Astrocyte (in vitro differentiated cells and primary cell): ENCODE data around the gene ZNF485. TPM values are rescaled to one million over a fixed set of nuclear protein-coding genes. Genes with fewer than 3 reads are reported as not detected.

ENCODE experiments used
- DNase-seq: peaks from one replicate; pipeline ENCODE4 v3.0.0-alpha.2; 2010; ENCODE audit warnings: low read depth
- FAIRE-seq: peaks from 2 replicates; lab custom pipeline; 2011; peaks lifted over from hg19 to GRCh38; lab: Jason Lieb, UNC
- H2AFZ ChIP-seq: 2 replicates; pipeline ENCODE4 v1.6.0; 2012; ENCODE audit warnings: low read depth, low read length, inconsistent platforms
- H3K27ac ChIP-seq: 2 replicates; pipeline ENCODE4 v1.5.1; 2011; ENCODE audit warnings: low read depth, low read length, inconsistent platforms
- H3K27me3 ChIP-seq: 2 replicates; pipeline ENCODE4 v1.6.0; 2011; ENCODE audit warnings: low read length, inconsistent platforms; ENCODE audit not compliant: insufficient read depth
- H3K36me3 ChIP-seq: 2 replicates; pipeline ENCODE4 v1.5.1; 2011; ENCODE audit warnings: low read length, inconsistent platforms; ENCODE audit not compliant: insufficient read depth
- H3K4me1 ChIP-seq: 2 replicates; pipeline ENCODE4 v1.5.1; 2011; ENCODE audit warnings: low read length, inconsistent platforms; ENCODE audit not compliant: insufficient read depth
- H3K4me2 ChIP-seq: 2 replicates; pipeline ENCODE4 v1.6.0; 2012; ENCODE audit warnings: low read length, inconsistent platforms
- H3K4me3 ChIP-seq: 2 replicates; pipeline ENCODE4 v1.5.1; 2011; ENCODE audit warnings: low read depth, mild to moderate bottlenecking, low read length, inconsistent platforms; ENCODE audit not compliant: insufficient read depth
- H3K79me2 ChIP-seq: 2 replicates; pipeline ENCODE4 v1.6.0; 2012; ENCODE audit warnings: mild to moderate bottlenecking, low read length, inconsistent platforms; ENCODE audit not compliant: insufficient read depth
- H3K9ac ChIP-seq: 2 replicates; pipeline ENCODE4 v1.6.0; 2012; ENCODE audit warnings: mild to moderate bottlenecking, low read length, inconsistent platforms
- H3K9me3 ChIP-seq: 2 replicates; pipeline ENCODE4 v1.5.1; 2012; ENCODE audit warnings: low read depth, mild to moderate bottlenecking, low read length, inconsistent platforms; ENCODE audit not compliant: insufficient read depth
- H4K20me1 ChIP-seq: 2 replicates; pipeline ENCODE4 v1.6.0; 2012; ENCODE audit warnings: low read length, inconsistent platforms; ENCODE audit not compliant: insufficient read depth
- H3K27ac Mint-ChIP-seq: one replicate; pipeline ENCODE4 v1.8.0; 2021; ENCODE audit warnings: mild to moderate bottlenecking, mixed read lengths; ENCODE audit not compliant: unreplicated experiment
- H3K27me3 Mint-ChIP-seq: one replicate; pipeline ENCODE4 v1.8.0; 2021; ENCODE audit warnings: low read depth, mixed read lengths; ENCODE audit not compliant: unreplicated experiment
- H3K36me3 Mint-ChIP-seq: one replicate; pipeline ENCODE4 v1.8.0; 2021; ENCODE audit warnings: low read depth, mixed read lengths; ENCODE audit not compliant: unreplicated experiment
- H3K4me1 Mint-ChIP-seq: one replicate; pipeline ENCODE4 v1.8.0; 2021; ENCODE audit warnings: low read depth, mixed read lengths; ENCODE audit not compliant: unreplicated experiment
- H3K4me3 Mint-ChIP-seq: one replicate; pipeline ENCODE4 v1.8.0; 2021; ENCODE audit warnings: mild to moderate bottlenecking, moderate library complexity, mixed read lengths; ENCODE audit not compliant: unreplicated experiment
- H3K9me3 Mint-ChIP-seq: one replicate; pipeline ENCODE4 v1.8.0; 2021; ENCODE audit warnings: mild to moderate bottlenecking, mixed read lengths; ENCODE audit not compliant: unreplicated experiment
- EZH2 ChIP-seq: IDR thresholded peaks from 2 replicates; pipeline ENCODE4 v1.6.1; 2012; ENCODE audit warnings: mild to moderate bottlenecking, low read length, inconsistent platforms; ENCODE audit not compliant: insufficient read depth
- total RNA-seq: library from RNA; stranded (reverse); gene quantifications from 2 replicates; pipeline ENCODE4 v1.2.1, GENCODE V29; 2021
- TF ChIP-seq, protein P1 (sequence below): IDR thresholded peaks from 2 replicates; pipeline ENCODE4 v1.5.1; 2011; ENCODE audit warnings: low read depth, mild to moderate bottlenecking, inconsistent platforms, low read length, moderate library complexity; ENCODE audit not compliant: insufficient read depth

The ZNF485 gene
- total RNA-seq, 1 donor from 2014 or later = 4.3 TPM

GRCh38 chr10:43574001-43574892, 32.0 kb upstream of the ZNF485 start, which contains the start of gene ZNF239:
Gene ZNF239, minus strand, starts transcription at chr10:43574616. Its CDS starts 16,537 bp downstream, at chr10:43558079.
- Histone ChIP-seq H3K27ac (peak within 1 kb of the TSS; percentile 23), H3K9ac (peak within 1 kb of the TSS; percentile 63), H3K79me2 (no peaks in the 10 kb centered on the region), H3K4me2 (peak within 1 kb of the TSS; percentile 88), H3K9me3 (no peaks in the 10 kb centered on the region), H3K4me3 (peak within 1 kb of the TSS; percentile 61), H2AFZ (peak within 1 kb of the TSS; percentile 80), H3K36me3 (no peaks in the 10 kb centered on the region), H3K27me3 (peaks cover 2% of the 10 kb centered on the region), H3K4me1 (peaks cover 6% of the 10 kb centered on the region), H4K20me1 (no peaks in the 10 kb centered on the region)
- H3K4me3 Mint-ChIP-seq = peak within 1 kb of the TSS; percentile 91
- FAIRE-seq (no peak), DNase-seq (peak; percentile 81)
- peaks cover 11% of the 10 kb centered on the region for H3K9me3 Mint-ChIP-seq
- H3K27me3 Mint-ChIP-seq = peaks cover 4% of the 10 kb centered on the region
- peaks cover 6% of the 10 kb centered on the region for H3K4me1 Mint-ChIP-seq
- H3K27ac Mint-ChIP-seq = peak within 1 kb of the TSS; percentile 75
- no peak for TF ChIP-seq EZH2
- TF ChIP-seq, protein P1, sequence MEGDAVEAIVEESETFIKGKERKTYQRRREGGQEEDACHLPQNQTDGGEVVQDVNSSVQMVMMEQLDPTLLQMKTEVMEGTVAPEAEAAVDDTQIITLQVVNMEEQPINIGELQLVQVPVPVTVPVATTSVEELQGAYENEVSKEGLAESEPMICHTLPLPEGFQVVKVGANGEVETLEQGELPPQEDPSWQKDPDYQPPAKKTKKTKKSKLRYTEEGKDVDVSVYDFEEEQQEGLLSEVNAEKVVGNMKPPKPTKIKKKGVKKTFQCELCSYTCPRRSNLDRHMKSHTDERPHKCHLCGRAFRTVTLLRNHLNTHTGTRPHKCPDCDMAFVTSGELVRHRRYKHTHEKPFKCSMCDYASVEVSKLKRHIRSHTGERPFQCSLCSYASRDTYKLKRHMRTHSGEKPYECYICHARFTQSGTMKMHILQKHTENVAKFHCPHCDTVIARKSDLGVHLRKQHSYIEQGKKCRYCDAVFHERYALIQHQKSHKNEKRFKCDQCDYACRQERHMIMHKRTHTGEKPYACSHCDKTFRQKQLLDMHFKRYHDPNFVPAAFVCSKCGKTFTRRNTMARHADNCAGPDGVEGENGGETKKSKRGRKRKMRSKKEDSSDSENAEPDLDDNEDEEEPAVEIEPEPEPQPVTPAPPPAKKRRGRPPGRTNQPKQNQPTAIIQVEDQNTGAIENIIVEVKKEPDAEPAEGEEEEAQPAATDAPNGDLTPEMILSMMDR = no peak
- peaks cover 6% of the 10 kb centered on the region for H3K36me3 Mint-ChIP-seq

DNA sequence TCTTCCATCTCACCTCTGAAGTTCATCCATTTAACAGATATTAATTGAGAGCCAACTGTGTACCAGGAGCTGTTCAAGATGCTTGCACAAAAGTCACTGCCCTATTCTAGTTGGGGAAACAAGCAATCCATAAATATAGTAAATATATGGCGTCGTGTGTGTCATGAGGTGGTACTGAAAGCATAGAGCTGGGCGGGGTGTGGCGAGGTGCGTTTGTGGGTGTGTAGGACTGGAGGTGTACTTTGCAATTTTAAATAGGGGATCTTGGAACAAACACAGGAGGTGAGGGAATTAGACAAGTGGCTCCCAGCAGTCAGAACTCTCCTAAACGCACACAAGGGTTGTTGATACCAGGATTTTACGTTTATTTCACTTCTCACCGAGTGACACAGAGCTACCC, 31.3 kb upstream of the ZNF485 start:
- H3K79me2 ChIP-seq = no peaks in the 10 kb centered on the region
- H4K20me1 ChIP-seq = no peaks in the 10 kb centered on the region
- no peaks in the 10 kb centered on the region for H3K9me3 ChIP-seq
- FAIRE-seq (no peak), DNase-seq (no peak)
- no peak overlapping the region for H3K27ac ChIP-seq
- peak overlapping the region; percentile 84 for H3K4me3 Mint-ChIP-seq
- H3K4me1 ChIP-seq = peaks cover 6% of the 10 kb centered on the region
- H3K4me1 Mint-ChIP-seq = peaks cover 6% of the 10 kb centered on the region
- peak overlapping the region; percentile 80 for H2AFZ ChIP-seq
- peaks cover 2% of the 10 kb centered on the region for H3K27me3 ChIP-seq
- peak overlapping the region; percentile 61 for H3K4me3 ChIP-seq
- H3K9ac ChIP-seq = no peak overlapping the region
- peaks cover 13% of the 10 kb centered on the region for H3K9me3 Mint-ChIP-seq
- H3K4me2 ChIP-seq = peak overlapping the region; percentile 88
- no peak for TF ChIP-seq EZH2
- H3K27ac Mint-ChIP-seq = no peak overlapping the region
- peaks cover 6% of the 10 kb centered on the region for H3K27me3 Mint-ChIP-seq
- no peaks in the 10 kb centered on the region for H3K36me3 ChIP-seq
- peaks cover 6% of the 10 kb centered on the region for H3K36me3 Mint-ChIP-seq

DNA sequence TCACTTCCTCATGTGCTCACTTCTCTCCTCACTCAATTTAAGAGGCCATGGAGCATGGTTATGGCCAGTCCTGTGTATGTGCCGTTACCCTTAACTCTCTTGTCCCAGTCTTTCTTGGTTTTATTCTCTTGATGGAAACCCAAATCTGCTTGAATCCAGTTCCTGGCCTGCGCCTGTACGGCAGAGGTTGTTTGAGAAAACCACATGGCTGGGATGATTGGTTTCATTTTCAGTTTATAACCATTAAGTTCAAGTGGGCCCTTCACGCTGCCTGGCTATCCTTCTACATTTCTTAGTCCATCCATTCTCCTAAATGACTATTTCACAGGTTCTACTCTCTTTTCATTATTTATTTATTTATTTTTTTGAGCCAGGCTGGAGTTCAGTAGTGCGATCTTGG, 30.2 kb upstream of the ZNF485 start:
- no peaks in the 10 kb centered on the region for H3K36me3 Mint-ChIP-seq
- H3K4me3 ChIP-seq = no peak overlapping the region
- no peak for FAIRE-seq
- peaks cover 8% of the 10 kb centered on the region for H3K27me3 Mint-ChIP-seq
- no peak overlapping the region for H3K4me2 ChIP-seq
- peaks cover 12% of the 10 kb centered on the region for H3K9me3 Mint-ChIP-seq
- H3K79me2 ChIP-seq = no peaks in the 10 kb centered on the region
- H3K4me3 Mint-ChIP-seq = peak overlapping the region; percentile 36
- no peaks in the 10 kb centered on the region for H4K20me1 ChIP-seq
- no peak overlapping the region for H3K9ac ChIP-seq
- H3K4me1 Mint-ChIP-seq = peaks cover 6% of the 10 kb centered on the region
- H3K9me3 ChIP-seq = no peaks in the 10 kb centered on the region
- H3K27me3 ChIP-seq = peaks cover 2% of the 10 kb centered on the region
- DNase-seq = no peak
- H3K4me1 ChIP-seq = peaks cover 6% of the 10 kb centered on the region
- no peak overlapping the region for H3K27ac Mint-ChIP-seq
- H2AFZ ChIP-seq = no peak overlapping the region
- TF ChIP-seq, protein P1 = no peak
- no peak for TF ChIP-seq EZH2
- H3K27ac ChIP-seq = no peak overlapping the region
- H3K36me3 ChIP-seq = no peaks in the 10 kb centered on the region
